Kidney epithelial cell (primary cell): ENCODE measurements around the gene LIN7C. TPM values are rescaled to one million over a fixed set of nuclear protein-coding genes. Genes with fewer than 3 reads are reported as not detected.

Experiments
- DNase-seq: peaks from one replicate; pipeline ENCODE4 v3.0.0-alpha.2; 2010; ENCODE audit warnings: low read depth
- H3K27me3 ChIP-seq: 2 replicates; pipeline ENCODE4 v1.6.0; 2011; ENCODE audit warnings: low read length; ENCODE audit not compliant: control insufficient read depth, insufficient read depth
- H3K36me3 ChIP-seq: 2 replicates; pipeline ENCODE4 v1.5.1; 2011; ENCODE audit warnings: low read length; ENCODE audit not compliant: control insufficient read depth, insufficient read depth
- H3K4me3 ChIP-seq: 2 replicates; pipeline ENCODE4 v1.5.1; 2011; ENCODE audit warnings: low read depth, mild to moderate bottlenecking, control low read depth, low read length
- CTCF ChIP-seq: IDR thresholded peaks from 2 replicates; pipeline ENCODE4 v1.5.1; 2011; ENCODE audit warnings: mild to moderate bottlenecking, moderate library complexity, low read length, control low read depth, inconsistent platforms; ENCODE audit not compliant: insufficient read depth, poor library complexity, severe bottlenecking
- total RNA-seq: library from RNA; depleted of rRNA; stranded (reverse); fragments of >200 nt; gene quantifications from 2 replicates; pipeline ENCODE4 v1.2.3, GENCODE V29; 2015

LIN7C gene
- total RNA-seq, 1 donor from 2014 or later, result 41.4 TPM

- no peak for DNase-seq
- Histone ChIP-seq H3K27me3 (no peaks in the 10 kb centered on the region), H3K4me3 (no peak overlapping the region), H3K36me3 (no peaks in the 10 kb centered on the region)
- no peak for TF ChIP-seq CTCF
Measured at GRCh38 chr11:27444801-27445215, 61.8 kb downstream of the LIN7C start.

Other genes with a start within 250 kb of the LIN7C start
- gene CCDC34, start 143.6 kb downstream of the LIN7C start, total RNA-seq, result 4.4 and 5.6 TPM in 2 replicates
- 15.9 and 16.2 TPM in 2 replicates for gene LGR4, start 34.0 kb downstream of the LIN7C start, total RNA-seq
- gene BDNF, start 193.7 kb upstream of the LIN7C start, total RNA-seq, result 4.3 and 4.8 TPM in 2 replicates